Prostate gland (tissue), 2 donors: Measurements from ENCODE around the gene IPP. TPM values are rescaled to one million over a fixed set of nuclear protein-coding genes. Genes with fewer than 3 reads are reported as not detected.

Experiments
- DNase-seq: peaks from one replicate; pipeline ENCODE4 v3.0.0-alpha.2; 2019; ENCODE audit warnings: low spot score
- H3K27ac ChIP-seq, 2 donors: fragments of 200-600 bp; sonication (generic); 2 replicates each; pipeline ENCODE4 v1.5.1; 2017 to 2019
- H3K27me3 ChIP-seq: fragments of 200-600 bp; sonication (generic); replicated peaks from 2 replicates; pipeline ENCODE4 v1.5.1; 2019; ENCODE audit not compliant: insufficient read depth
- H3K36me3 ChIP-seq, 2 donors: fragments of 200-600 bp; sonication (generic); 1 replicate in 1 of 2; 2 replicates in 1 of 2; pipeline versions ENCODE4 v1.5.1 to v1.8.1; 2017 to 2019
- H3K4me1 ChIP-seq: fragments of 200-600 bp; sonication (generic); replicated peaks from 2 replicates; pipeline ENCODE4 v1.5.1; 2019
- H3K4me3 ChIP-seq, 2 donors: fragments of 200-600 bp; sonication (generic); 2 replicates each; pipeline ENCODE4 v1.5.1; 2017 to 2019
- H3K9me3 ChIP-seq: fragments of 200-600 bp; sonication (generic); 2 replicates; pipeline ENCODE4 v1.5.1; 2017
- POLR2A ChIP-seq: fragments of 450-650 bp; IDR thresholded peaks from one replicate; pipeline ENCODE4 v1.6.1; 2016; ENCODE audit warnings: antibody characterized with exemption, mild to moderate bottlenecking
- POLR2AphosphoS5 ChIP-seq: sonication (generic); formaldehyde crosslinking; IDR thresholded peaks from one replicate; pipeline ENCODE4 v1.6.1; 2017; ENCODE audit warnings: antibody characterized with exemption
- WGBS: methylation state at CpG from one replicate; pipeline ENCODE4 v1.1.5; 2018; 5-methylcytosine and 5-hydroxymethylcytosine counted together
- intact Hi-C: fragments of 100-400 bp; cut with DNase I; formaldehyde crosslinking; loops from one replicate; pipeline ENCODE4 v1.14.2; 2022
- total RNA-seq, 2 donors: library from RNA; depleted of rRNA; stranded (reverse); fragments of >200 nt; gene quantifications; one replicate each; pipeline ENCODE4 v1.1.0, GENCODE V29; 2016
- TF ChIP-seq, protein P1 (sequence below), 4 experiments: fragments of 200-600 bp in 2 of 4; fragments of 450-650 bp in 2 of 4; sonication (generic) in 2 of 4; IDR thresholded peaks; 1 replicate in 3 of 4; 2 replicates in 1 of 4; pipeline ENCODE4 v1.5.1; 2016 to 2019; ENCODE audit warnings: antibody characterized with exemption in 4 of 4, mild to moderate bottlenecking in 2 of 4, moderate library complexity in 2 of 4

The IPP gene
- total RNA-seq, 2 donors from 2014 or later: 14.8 to 16.1 TPM

GRCh38 chr1:45792744-45793143 lies 42.3 kb upstream of the IPP start:
- no peak for DNase-seq
- Histone ChIP-seq H3K4me1 (no peaks in the 10 kb centered on the region), H3K36me3 (no peaks in the 10 kb centered on the region), H3K9me3 (no peaks in the 10 kb centered on the region), H3K4me3 (no peak overlapping the region), H3K27me3 (no peaks in the 10 kb centered on the region), H3K27ac (no peak overlapping the region)
- TF ChIP-seq, protein P1, sequence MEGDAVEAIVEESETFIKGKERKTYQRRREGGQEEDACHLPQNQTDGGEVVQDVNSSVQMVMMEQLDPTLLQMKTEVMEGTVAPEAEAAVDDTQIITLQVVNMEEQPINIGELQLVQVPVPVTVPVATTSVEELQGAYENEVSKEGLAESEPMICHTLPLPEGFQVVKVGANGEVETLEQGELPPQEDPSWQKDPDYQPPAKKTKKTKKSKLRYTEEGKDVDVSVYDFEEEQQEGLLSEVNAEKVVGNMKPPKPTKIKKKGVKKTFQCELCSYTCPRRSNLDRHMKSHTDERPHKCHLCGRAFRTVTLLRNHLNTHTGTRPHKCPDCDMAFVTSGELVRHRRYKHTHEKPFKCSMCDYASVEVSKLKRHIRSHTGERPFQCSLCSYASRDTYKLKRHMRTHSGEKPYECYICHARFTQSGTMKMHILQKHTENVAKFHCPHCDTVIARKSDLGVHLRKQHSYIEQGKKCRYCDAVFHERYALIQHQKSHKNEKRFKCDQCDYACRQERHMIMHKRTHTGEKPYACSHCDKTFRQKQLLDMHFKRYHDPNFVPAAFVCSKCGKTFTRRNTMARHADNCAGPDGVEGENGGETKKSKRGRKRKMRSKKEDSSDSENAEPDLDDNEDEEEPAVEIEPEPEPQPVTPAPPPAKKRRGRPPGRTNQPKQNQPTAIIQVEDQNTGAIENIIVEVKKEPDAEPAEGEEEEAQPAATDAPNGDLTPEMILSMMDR (IDR thresholded peaks at IDR 0.05): no peak
- TF ChIP-seq POLR2AphosphoS5 (no peak), POLR2A (no peak)
- intact Hi-C loops: no loop called here
- 83% methylated on average over 4 of the region's 4 CpGs for WGBS

DNA sequence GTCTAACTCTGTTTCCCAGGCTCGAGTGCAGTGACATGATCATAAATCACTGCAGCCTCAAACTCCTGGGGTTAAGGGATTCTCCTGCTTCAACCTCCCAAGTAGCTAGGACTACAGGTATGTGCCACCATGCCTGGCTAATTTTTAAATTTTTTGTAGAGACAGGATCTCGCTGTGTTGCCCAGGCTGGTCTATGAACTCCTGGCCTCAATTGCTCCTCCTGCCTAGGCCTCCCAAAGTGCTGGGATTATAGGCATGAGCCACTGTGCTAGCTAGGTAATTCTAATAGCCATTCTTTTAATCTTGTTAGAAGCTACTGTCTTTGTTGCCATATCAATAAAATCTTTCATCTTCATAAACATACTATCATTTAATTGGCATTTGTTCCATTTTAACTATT lies 39.1 kb upstream of the IPP start:
- H3K4me1 ChIP-seq: no peaks in the 10 kb centered on the region

GRCh38 chr1:45787905-45788304 lies 37.5 kb upstream of the IPP start:
- Histone ChIP-seq H3K9me3 (no peaks in the 10 kb centered on the region), H3K27ac (no peak overlapping the region), H3K4me1 (no peaks in the 10 kb centered on the region), H3K27me3 (no peaks in the 10 kb centered on the region), H3K36me3 (no peaks in the 10 kb centered on the region), H3K4me3 (no peak overlapping the region)
- TF ChIP-seq, protein P1 (IDR thresholded peaks at IDR 0.05): no peak
- TF ChIP-seq POLR2AphosphoS5: no peak
- no peak for TF ChIP-seq POLR2A
- no peak for DNase-seq
- 76% methylated on average over 4 of the region's 4 CpGs for WGBS
- intact Hi-C loops: no loop called here

More for the DNA sequence above, 39.1 kb upstream of the IPP start:
- WGBS: 57% methylated on average over 2 of the region's 2 CpGs
- Histone ChIP-seq H3K27me3 (no peaks in the 10 kb centered on the region), H3K9me3 (no peaks in the 10 kb centered on the region), H3K36me3 (no peaks in the 10 kb centered on the region), H3K27ac (no peak overlapping the region), H3K4me3 (no peak overlapping the region)
- TF ChIP-seq POLR2A (no peak), POLR2AphosphoS5 (no peak)
- TF ChIP-seq, protein P1 (IDR thresholded peaks at IDR 0.05): no peak
- no peak for DNase-seq
- intact Hi-C loops: no loop called here

DNA sequence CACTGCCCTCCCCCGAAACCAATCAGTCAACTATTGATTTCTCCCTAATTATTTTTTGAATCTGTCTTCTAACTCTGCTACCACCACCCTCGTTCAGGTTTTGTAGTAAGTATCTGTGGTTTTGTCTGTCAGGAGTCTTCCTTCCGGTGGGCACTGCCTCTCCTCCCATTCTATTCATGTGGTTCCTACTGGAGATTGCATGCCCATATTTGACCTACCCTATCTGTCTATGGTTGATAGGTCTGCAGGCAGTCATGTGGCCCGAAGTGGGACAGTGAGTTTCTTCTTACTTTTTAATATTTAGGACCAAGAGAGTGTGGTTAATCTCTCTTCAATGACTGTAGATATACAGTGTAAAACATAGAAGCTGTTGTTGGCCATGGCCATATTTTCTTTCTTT lies 35.1 kb upstream of the IPP start:
- intact Hi-C loops: no loop called here
- Histone ChIP-seq H3K36me3 (no peaks in the 10 kb centered on the region), H3K4me3 (no peak overlapping the region), H3K9me3 (no peaks in the 10 kb centered on the region), H3K4me1 (no peaks in the 10 kb centered on the region), H3K27ac (no peak overlapping the region), H3K27me3 (no peaks in the 10 kb centered on the region)
- TF ChIP-seq, protein P1 (IDR thresholded peaks at IDR 0.05): no peak
- TF ChIP-seq POLR2AphosphoS5 (no peak), POLR2A (no peak)
- DNase-seq: no peak
- 70% methylated on average over 4 of the region's 4 CpGs for WGBS

GRCh38 chr1:45775794-45776193 lies 25.3 kb upstream of the IPP start:
- Histone ChIP-seq H3K4me3 (no peak overlapping the region), H3K9me3 (no peaks in the 10 kb centered on the region), H3K36me3 (no peaks in the 10 kb centered on the region), H3K27ac (no peak overlapping the region), H3K4me1 (no peaks in the 10 kb centered on the region), H3K27me3 (no peaks in the 10 kb centered on the region)
- DNase-seq: no peak
- TF ChIP-seq POLR2A (no peak), POLR2AphosphoS5 (no peak)
- TF ChIP-seq, protein P1 (IDR thresholded peaks at IDR 0.05): no peak
- intact Hi-C loops: no loop called here
- 55% methylated on average over 3 of the region's 3 CpGs for WGBS
